Vagina (tissue), 2 donors: ENCODE data around the gene HINT1.

ENCODE experiments used
- POLR2AphosphoS5 ChIP-seq, 2 donors: sonication (generic); formaldehyde crosslinking; IDR thresholded peaks; one replicate each; pipeline ENCODE4 v1.9.0; 2017; ENCODE audit warnings: antibody characterized with exemption in 2 of 2, mild to moderate bottlenecking in 2 of 2, low read depth in 1 of 2; ENCODE audit not compliant: insufficient read depth in 1 of 2
- TF ChIP-seq, protein P1 (sequence below), 3 experiments: fragments of 450-650 bp in 2 of 3; fragments of 200-600 bp in 1 of 3; sonication (generic) in 1 of 3; IDR thresholded peaks; one replicate each; pipeline ENCODE4 v1.5.1; 2017 to 2019; ENCODE audit warnings: antibody characterized with exemption in 3 of 3, mild to moderate bottlenecking in 2 of 3, moderate library complexity in 2 of 3

DNA sequence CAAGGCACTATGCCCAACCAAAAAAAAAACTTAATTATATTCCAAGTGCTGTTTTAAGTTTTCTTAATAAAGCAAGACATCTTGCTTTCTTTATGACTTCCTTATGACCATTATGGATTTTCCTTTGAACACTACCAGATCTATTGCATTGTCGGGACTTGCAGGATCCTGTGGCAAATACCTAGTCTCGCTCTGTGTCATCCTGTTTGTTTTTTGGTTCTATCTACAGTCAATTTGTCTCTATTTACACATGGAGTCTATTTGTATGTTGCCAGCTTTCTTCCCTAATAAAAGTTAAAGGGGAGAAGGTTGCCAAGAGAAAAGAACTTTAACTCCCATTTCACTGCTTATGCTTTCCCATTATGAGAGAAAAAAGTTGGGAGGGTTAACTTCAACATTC, 4.9 kb downstream of the HINT1 start:
- TF ChIP-seq, protein P1, sequence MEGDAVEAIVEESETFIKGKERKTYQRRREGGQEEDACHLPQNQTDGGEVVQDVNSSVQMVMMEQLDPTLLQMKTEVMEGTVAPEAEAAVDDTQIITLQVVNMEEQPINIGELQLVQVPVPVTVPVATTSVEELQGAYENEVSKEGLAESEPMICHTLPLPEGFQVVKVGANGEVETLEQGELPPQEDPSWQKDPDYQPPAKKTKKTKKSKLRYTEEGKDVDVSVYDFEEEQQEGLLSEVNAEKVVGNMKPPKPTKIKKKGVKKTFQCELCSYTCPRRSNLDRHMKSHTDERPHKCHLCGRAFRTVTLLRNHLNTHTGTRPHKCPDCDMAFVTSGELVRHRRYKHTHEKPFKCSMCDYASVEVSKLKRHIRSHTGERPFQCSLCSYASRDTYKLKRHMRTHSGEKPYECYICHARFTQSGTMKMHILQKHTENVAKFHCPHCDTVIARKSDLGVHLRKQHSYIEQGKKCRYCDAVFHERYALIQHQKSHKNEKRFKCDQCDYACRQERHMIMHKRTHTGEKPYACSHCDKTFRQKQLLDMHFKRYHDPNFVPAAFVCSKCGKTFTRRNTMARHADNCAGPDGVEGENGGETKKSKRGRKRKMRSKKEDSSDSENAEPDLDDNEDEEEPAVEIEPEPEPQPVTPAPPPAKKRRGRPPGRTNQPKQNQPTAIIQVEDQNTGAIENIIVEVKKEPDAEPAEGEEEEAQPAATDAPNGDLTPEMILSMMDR (IDR thresholded peaks at IDR 0.05), result no peak
- TF ChIP-seq POLR2AphosphoS5 (IDR thresholded peaks at IDR 0.05; ENCODE audit: insufficient read depth in 1 of 2, low read depth in 1 of 2), result no peak
